Heart left ventricle (tissue), 13 donors: ENCODE data around the gene ODC1.

ENCODE experiments used
- CTCF ChIP-seq, 12 donors: fragments of 200-600 bp; sonication (generic) in 4 of 12; IDR thresholded peaks; one replicate each; pipeline versions ENCODE4 v1.5.0 to v1.8.0; 2018 to 2022; ENCODE audit warnings: antibody characterized with exemption in 12 of 12, mild to moderate bottlenecking in 5 of 12
- POLR2A ChIP-seq, 2 donors: fragments of 450-650 bp; IDR thresholded peaks; one replicate each; pipeline ENCODE4 v1.6.1; 2017; ENCODE audit warnings: antibody characterized with exemption in 2 of 2, mild to moderate bottlenecking in 2 of 2, moderate library complexity in 2 of 2
- donor health status: ischemic (EF 13 %, LVEDD 7.1; RV severe dilation, severe dysfunction).
- donor health status: DM: no; HTN: yes; CAD: no.
- donor health status: DM: no; HTN: no; CAD: no.
- donor health status: ischemic (EF 25% LVEDD 6.9; RV normal size, moderate dysfunction).
- donor health status: ischemic (EF 25% LVEDD 5.7; RV mildly dilated, moderate dysfunction).
- donor health status: ischemic (EF 35%, LVEDD 5.7; RV mildly dilated, moderate dysfunction).
- donor health status: nonischemic (EF 11% LVEDD 7.7; RV severe dilation, severe dysfunction).
- donor health status: DM: yes; HTN: yes; CAD: no.
- donor health status: PGD.
- donor health status: ischemic (EF 29% LVEDD 5.4; RV normal size, mild dysfunction).
- donor health status: nonischemic (EF 23%, LVEDD 6.1; RV moderate dilation, normal function).

GRCh38 chr2:10392548-10392947, 55.6 kb downstream of the ODC1 start:
- TF ChIP-seq CTCF (IDR thresholded peaks at IDR 0.05) (no peak), POLR2A (IDR thresholded peaks at IDR 0.05) (no peak)
